Ishikawa (cell line): Measurements from ENCODE around the gene HIF3A.

ENCODE experiments used
- EP300 ChIP-seq: IDR thresholded peaks from 2 replicates; pipeline ENCODE4 v1.6.1; 2012; ENCODE audit warnings: borderline replicate concordance
- NFIC ChIP-seq: IDR thresholded peaks from 2 replicates; pipeline ENCODE4 v1.6.1; 2012
- RAD21 ChIP-seq: IDR thresholded peaks from 2 replicates; pipeline ENCODE4 v1.6.1; 2012; ENCODE audit warnings: low read depth
- TAF1 ChIP-seq: IDR thresholded peaks from 2 replicates; pipeline ENCODE4 v1.6.1; 2012; ENCODE audit warnings: low read depth, mild to moderate bottlenecking
- TEAD4 ChIP-seq: IDR thresholded peaks from 2 replicates; pipeline ENCODE4 v1.6.1; 2012
- USF1 ChIP-seq: IDR thresholded peaks from 2 replicates; pipeline ENCODE4 v1.6.1; 2012
- YY1 ChIP-seq: IDR thresholded peaks from 2 replicates; pipeline ENCODE4 v1.6.1; 2012; ENCODE audit warnings: low read depth
- ZBTB7A ChIP-seq: IDR thresholded peaks from 2 replicates; pipeline ENCODE4 v1.6.1; 2012; ENCODE audit warnings: low read depth
- TF ChIP-seq, protein P1 (sequence below): IDR thresholded peaks from 2 replicates; pipeline ENCODE4 v1.6.1; 2012
- TF ChIP-seq, protein P2 (sequence below): IDR thresholded peaks from 2 replicates; pipeline ENCODE4 v1.6.1; 2012; ENCODE audit warnings: low read depth, mild to moderate bottlenecking

DNA sequence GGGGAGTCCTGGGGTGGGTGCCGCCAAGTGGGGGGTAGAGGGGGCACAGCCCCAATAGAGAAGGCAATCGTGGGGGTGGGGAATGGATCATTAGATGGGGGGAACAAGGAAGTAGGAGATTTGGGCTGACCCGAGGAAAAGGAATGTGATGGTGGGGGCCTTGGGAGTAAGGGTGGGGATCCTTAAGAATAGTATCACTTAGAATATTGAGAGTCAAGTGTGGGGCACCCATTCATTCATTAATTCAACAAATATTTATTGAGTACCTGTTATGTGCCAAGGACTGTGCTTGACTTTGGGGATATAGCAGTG lies 50.7 kb downstream of the HIF3A start:
- TF ChIP-seq TAF1 (no peak), RAD21 (no peak), NFIC (no peak), EP300 (no peak), YY1 (no peak), TEAD4 (no peak), ZBTB7A (no peak), USF1 (no peak)
- TF ChIP-seq, protein P1, sequence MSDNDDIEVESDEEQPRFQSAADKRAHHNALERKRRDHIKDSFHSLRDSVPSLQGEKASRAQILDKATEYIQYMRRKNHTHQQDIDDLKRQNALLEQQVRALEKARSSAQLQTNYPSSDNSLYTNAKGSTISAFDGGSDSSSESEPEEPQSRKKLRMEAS = no peak
- TF ChIP-seq, protein P2, sequence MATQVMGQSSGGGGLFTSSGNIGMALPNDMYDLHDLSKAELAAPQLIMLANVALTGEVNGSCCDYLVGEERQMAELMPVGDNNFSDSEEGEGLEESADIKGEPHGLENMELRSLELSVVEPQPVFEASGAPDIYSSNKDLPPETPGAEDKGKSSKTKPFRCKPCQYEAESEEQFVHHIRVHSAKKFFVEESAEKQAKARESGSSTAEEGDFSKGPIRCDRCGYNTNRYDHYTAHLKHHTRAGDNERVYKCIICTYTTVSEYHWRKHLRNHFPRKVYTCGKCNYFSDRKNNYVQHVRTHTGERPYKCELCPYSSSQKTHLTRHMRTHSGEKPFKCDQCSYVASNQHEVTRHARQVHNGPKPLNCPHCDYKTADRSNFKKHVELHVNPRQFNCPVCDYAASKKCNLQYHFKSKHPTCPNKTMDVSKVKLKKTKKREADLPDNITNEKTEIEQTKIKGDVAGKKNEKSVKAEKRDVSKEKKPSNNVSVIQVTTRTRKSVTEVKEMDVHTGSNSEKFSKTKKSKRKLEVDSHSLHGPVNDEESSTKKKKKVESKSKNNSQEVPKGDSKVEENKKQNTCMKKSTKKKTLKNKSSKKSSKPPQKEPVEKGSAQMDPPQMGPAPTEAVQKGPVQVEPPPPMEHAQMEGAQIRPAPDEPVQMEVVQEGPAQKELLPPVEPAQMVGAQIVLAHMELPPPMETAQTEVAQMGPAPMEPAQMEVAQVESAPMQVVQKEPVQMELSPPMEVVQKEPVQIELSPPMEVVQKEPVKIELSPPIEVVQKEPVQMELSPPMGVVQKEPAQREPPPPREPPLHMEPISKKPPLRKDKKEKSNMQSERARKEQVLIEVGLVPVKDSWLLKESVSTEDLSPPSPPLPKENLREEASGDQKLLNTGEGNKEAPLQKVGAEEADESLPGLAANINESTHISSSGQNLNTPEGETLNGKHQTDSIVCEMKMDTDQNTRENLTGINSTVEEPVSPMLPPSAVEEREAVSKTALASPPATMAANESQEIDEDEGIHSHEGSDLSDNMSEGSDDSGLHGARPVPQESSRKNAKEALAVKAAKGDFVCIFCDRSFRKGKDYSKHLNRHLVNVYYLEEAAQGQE = no peak
